Subcutaneous adipose tissue (tissue), 4 donors: ENCODE data around the gene GPS1. TPM values are rescaled to one million over a fixed set of nuclear protein-coding genes. Genes with fewer than 3 reads are reported as not detected.

Experiments
- total RNA-seq, 4 donors: library from RNA; depleted of rRNA; stranded (reverse); fragments of >200 nt; gene quantifications; one replicate each; pipeline ENCODE4 v1.1.0, GENCODE V29; 2016
- TF ChIP-seq, protein P1 (sequence below): fragments of 450-650 bp; IDR thresholded peaks from one replicate; pipeline ENCODE4 v1.5.1; 2016; ENCODE audit warnings: low read depth, mild to moderate bottlenecking, control low read depth, antibody characterized with exemption, moderate library complexity

The GPS1 gene
- total RNA-seq, 4 donors from 2014 or later = 42.7 to 125 (median 71.7) TPM

DNA sequence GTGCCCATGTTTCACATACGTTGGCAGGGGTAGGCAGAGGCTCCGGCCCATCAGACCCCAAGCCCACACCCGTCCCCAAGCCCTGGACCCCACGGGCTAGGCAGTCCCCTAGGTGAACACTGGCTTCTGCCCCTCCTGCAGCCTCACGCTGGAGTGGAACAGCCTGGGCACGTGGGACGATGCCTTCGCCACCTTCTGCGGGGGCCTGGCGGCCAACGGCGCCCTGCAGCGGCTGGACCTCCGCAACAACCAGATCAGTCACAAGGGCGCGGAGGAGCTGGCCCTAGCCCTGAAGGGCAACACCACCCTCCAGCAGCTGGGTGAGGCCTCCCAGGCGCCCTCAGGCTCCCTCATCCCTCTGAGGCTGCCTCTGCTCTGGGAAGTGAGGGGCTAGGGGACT lies 26.8 kb upstream of the GPS1 start:
- TF ChIP-seq, protein P1, sequence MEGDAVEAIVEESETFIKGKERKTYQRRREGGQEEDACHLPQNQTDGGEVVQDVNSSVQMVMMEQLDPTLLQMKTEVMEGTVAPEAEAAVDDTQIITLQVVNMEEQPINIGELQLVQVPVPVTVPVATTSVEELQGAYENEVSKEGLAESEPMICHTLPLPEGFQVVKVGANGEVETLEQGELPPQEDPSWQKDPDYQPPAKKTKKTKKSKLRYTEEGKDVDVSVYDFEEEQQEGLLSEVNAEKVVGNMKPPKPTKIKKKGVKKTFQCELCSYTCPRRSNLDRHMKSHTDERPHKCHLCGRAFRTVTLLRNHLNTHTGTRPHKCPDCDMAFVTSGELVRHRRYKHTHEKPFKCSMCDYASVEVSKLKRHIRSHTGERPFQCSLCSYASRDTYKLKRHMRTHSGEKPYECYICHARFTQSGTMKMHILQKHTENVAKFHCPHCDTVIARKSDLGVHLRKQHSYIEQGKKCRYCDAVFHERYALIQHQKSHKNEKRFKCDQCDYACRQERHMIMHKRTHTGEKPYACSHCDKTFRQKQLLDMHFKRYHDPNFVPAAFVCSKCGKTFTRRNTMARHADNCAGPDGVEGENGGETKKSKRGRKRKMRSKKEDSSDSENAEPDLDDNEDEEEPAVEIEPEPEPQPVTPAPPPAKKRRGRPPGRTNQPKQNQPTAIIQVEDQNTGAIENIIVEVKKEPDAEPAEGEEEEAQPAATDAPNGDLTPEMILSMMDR = no peak

DNA sequence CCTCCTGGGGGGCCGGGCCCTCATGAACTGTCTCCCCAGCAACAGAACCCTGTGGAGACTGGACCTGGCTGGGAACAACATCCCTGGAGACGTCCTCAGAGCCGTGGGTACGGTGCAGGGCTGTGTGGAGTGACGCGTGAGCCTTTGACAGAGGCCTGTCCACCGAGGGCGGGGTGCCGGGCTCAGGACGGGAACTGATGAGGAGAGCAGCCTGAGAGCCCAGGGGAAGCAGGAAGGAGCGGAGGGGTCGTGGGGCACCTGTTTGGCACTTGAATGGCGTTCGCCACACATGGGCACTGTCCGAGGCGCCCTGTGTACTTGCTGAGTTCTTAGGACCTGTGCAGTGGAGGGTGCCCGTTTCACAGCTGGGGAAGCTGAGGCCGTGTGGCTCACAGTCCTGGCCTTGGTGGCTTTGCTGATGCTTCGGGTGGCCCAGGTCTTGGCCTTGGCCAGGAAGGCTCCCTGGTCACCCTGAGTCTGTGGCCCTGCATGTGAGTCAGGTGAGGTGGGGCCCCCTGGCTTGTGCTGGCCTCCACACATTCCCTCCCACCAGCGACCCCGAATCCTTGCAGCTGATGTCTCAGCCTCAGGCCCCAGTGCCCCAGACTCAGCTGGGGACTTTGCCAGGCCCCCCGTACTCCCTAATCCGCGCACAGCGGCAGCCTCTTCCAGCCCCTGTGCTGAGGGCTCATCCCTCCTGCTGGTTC lies 26.1 kb upstream of the GPS1 start:
- TF ChIP-seq, protein P1 = no peak

DNA sequence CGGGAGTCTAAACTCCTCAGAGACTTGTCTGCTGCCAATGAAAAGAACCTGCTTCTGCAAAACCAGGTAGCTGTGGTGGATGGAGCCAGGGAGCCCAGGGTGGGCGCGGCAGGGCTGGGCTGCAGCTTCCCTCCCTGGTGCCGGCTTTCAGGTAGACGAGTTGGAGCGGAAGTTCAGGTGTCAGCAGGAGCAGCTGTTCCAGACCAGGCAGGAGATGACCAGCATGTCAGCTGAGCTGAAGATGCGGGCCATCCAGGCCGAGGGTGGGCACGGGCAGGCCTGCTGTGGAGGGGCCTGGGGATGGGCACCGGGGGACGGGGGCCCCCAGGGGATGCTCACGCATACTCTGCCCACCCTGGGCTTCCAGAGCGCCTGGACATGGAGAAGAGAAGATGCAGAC lies 23.5 kb upstream of the GPS1 start:
- TF ChIP-seq, protein P1 = no peak

DNA sequence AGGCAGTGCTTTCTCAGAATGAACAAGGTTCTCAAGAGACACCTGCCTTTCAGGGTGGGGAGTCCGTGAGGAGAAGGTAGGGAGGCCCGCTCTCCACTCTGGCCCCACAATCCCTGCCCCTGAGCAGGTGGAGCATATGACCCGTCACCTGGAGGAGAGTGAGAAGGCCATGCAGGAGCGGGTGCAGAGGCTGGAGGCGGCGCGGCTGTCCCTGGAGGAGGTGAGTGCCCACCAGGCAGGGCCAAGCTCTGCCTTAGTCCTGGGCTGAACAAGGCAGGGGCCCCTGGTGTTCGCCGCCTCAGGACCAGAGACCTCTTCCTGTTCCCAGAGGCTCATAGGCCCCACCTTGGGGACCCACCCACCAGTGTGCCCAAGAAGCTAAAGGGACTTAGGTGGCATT lies 22.7 kb upstream of the GPS1 start:
- TF ChIP-seq, protein P1 = no peak

DNA sequence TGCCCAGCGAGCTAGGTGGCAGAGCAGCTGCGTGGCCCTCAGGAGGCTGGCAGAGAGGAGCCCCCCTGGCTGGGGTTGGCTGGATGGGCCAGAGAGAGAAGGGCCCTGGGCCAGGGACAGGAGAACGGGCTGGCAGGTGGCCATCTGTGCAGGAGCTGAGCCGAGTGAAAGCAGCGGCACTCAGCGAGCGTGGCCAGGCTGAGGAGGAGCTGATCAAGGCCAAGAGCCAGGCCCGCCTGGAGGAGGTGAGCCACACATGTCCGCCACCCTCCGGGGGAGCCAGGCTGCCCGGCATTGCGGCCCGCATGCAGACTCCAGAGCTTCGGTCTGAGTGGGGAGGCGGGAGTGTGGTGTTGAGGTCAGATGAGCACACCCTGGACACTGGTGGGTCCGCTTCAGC lies 22.3 kb upstream of the GPS1 start:
- TF ChIP-seq, protein P1 = no peak

DNA sequence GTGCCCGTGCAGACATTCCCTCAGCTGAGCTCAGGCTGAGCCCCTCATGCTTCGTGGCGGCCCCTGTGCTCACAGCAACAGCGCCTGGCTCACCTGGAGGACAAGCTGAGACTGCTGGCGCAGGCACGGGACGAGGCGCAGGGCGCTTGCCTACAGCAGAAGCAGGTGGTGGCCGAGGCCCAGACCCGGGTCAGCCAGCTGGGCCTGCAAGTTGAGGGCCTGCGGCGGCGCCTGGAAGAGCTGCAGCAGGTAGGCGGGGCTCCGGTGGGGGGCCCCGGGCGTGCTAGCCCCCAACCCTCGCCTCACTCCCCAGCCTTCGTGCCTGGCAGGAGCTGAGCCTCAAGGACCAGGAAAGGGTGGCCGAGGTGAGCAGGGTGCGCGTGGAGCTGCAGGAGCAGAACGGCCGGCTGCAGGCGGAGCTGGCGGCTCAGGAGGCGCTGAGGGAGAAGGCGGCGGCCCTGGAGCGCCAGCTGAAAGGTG lies 21.7 kb upstream of the GPS1 start:
- TF ChIP-seq, protein P1 = no peak

DNA sequence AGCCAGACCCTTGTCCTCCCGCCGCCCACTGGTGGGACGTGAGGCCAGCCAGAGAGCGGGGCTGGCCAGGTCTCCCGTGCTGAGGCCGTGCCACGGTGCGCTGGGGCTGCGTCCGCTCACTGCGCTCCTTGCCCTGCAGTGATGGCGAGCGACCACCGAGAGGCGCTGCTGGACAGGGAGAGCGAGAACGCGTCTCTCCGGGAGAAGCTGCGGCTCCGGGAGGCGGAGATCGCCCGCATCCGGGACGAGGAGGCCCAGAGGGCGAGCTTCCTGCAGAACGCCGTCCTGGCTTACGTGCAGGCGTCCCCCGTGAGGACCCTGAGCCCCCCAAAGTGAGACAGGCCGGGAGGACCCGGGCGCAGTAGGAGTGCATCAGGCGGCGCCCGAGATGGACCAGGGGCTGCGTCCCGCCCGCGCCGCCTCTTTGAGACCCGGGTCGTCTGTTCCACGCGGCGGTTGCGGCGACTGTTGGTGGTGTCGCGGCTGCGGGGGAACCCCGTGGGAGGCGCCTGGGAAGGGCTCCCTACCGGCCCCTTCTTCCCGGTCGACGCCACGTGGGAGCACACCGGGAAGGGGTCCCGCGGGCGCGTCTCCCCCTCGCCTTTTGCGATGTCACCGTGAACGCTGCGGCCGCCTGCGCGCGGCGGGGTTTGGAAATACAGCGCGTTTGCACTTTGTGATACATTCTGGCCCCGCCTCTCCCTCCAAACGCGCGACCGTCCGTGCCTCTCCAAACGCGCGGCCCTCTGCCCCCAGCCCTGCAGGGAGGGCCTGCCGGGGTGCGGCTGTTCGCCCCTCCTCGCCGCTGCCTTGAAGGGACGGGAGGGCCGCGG lies 21.0 kb upstream of the GPS1 start:
- TF ChIP-seq, protein P1 = no peak
